ENCODE measurements around the gene EVA1C.

- TF ChIP-seq EZH2 (IDR thresholded peaks at IDR 0.05) (no peak), ZBTB33 (IDR thresholded peaks at IDR 0.05; ENCODE audit: extremely low read depth, insufficient replicate concordance, low read length) (no peak), TCF7L2 (IDR thresholded peaks at IDR 0.05; ENCODE audit: borderline replicate concordance, extremely low read depth, insufficient read depth, insufficient read length) (no peak), MAX (IDR thresholded peaks at IDR 0.05) (no peak), CTCF (IDR thresholded peaks at IDR 0.05 in 2 of 3, conservative IDR thresholded peaks at IDR 0.05 in 1 of 3; ENCODE audit: borderline replicate concordance in 1 of 3, insufficient read depth in 1 of 3, low read depth in 2 of 3, low read length in 2 of 3) (no peak), SRF (IDR thresholded peaks at IDR 0.05; ENCODE audit: low read depth) (no peak), POLR2A (IDR thresholded peaks at IDR 0.05; ENCODE audit: borderline replicate concordance, extremely low read depth, insufficient read depth, insufficient read length) (no peak), POLR2AphosphoS5 (IDR thresholded peaks at IDR 0.05; ENCODE audit: low read depth, low read length) (no peak)
Measured at GRCh38 chr21:32519945-32520874, 107.7 kb downstream of the EVA1C start.

Data from HCT116 (cell line).